H1 (cell line): ENCODE results near the gene FIGNL1. TPM values are rescaled to one million over a fixed set of nuclear protein-coding genes. Genes with fewer than 3 reads are reported as not detected.

ENCODE experiments used
- CTCF ChIA-PET: fragments of 300-600 bp; sonication (Branson Sonifier 250); formaldehyde crosslinking; loops from one replicate; lab custom pipeline; 2021; ENCODE audit not compliant: partially characterized antibody; lab: Charles Lee
- POLR2A ChIA-PET: fragments of 300-600 bp; sonication (Branson Sonifier 250); formaldehyde crosslinking; loops from one replicate; lab custom pipeline; 2021; ENCODE audit warnings: inconsistent platforms; ENCODE audit not compliant: partially characterized antibody; lab: Charles Lee
- DNase-seq, 2 experiments: peaks; one replicate each; pipeline versions ENCODE4 v3.0.0 to v3.0.0-alpha.2; 2010 to 2022; ENCODE audit warnings: low spot score in 2 of 2, low read depth in 1 of 2, mixed read lengths in 1 of 2
- FAIRE-seq: peaks from 2 replicates; lab custom pipeline; 2011; peaks lifted over from hg19 to GRCh38; lab: Jason Lieb, UNC
- H2AFZ ChIP-seq: 2 replicates; pipeline ENCODE4 v1.8.1; 2012; ENCODE audit warnings: low read length, inconsistent platforms
- H2AK5ac ChIP-seq: 2 replicates; pipeline ENCODE4 v1.6.1; 2013; ENCODE audit warnings: low read depth, low read length
- H2BK120ac ChIP-seq: replicated peaks from 2 replicates; pipeline ENCODE3; 2013; ENCODE audit warnings: low read depth, low read length, inconsistent platforms
- H2BK12ac ChIP-seq: 2 replicates; pipeline ENCODE4 v1.6.1; 2013; ENCODE audit warnings: low read depth, low read length
- H2BK15ac ChIP-seq: 2 replicates; pipeline ENCODE4 v1.6.1; 2013; ENCODE audit warnings: low read length
- H2BK20ac ChIP-seq: 2 replicates; pipeline ENCODE4 v1.6.1; 2013; ENCODE audit warnings: low read length
- H2BK5ac ChIP-seq: 2 replicates; pipeline ENCODE4 v1.6.1; 2013; ENCODE audit warnings: low read depth, low read length
- H3K14ac ChIP-seq: 2 replicates; pipeline ENCODE4 v1.6.1; 2013; ENCODE audit warnings: inconsistent platforms; ENCODE audit not compliant: insufficient read length
- H3K18ac ChIP-seq: 2 replicates; pipeline ENCODE4 v1.6.1; 2013; ENCODE audit warnings: low read length; ENCODE audit errors: extremely low read depth
- H3K23ac ChIP-seq: 2 replicates; pipeline ENCODE4 v1.6.1; 2013; ENCODE audit warnings: inconsistent platforms; ENCODE audit not compliant: insufficient read length
- H3K23me2 ChIP-seq: 2 replicates; pipeline ENCODE4 v1.6.1; 2013; ENCODE audit warnings: low read depth, low read length
- H3K27ac ChIP-seq: 2 replicates; pipeline ENCODE4 v1.6.1; 2011; ENCODE audit warnings: low read depth, low read length, inconsistent platforms
- H3K27me3 ChIP-seq, 4 experiments: replicated peaks in 1 of 4; 1 replicate in 1 of 4; 2 replicates in 3 of 4; pipeline versions ENCODE4 v1.6.1 to v1.8.1; 2011 to 2013; ENCODE audit warnings: low read length in 3 of 4, mild to moderate bottlenecking in 3 of 4, inconsistent platforms in 2 of 4, mixed read lengths in 2 of 4, moderate library complexity in 1 of 4; ENCODE audit not compliant: control insufficient read depth in 3 of 4, insufficient read depth in 3 of 4; ENCODE audit errors: extremely low read depth in 1 of 4
- H3K36me3 ChIP-seq, 4 experiments: 2 replicates each; pipeline versions ENCODE4 v1.6.1 to v1.8.1; 2011 to 2013; ENCODE audit warnings: mild to moderate bottlenecking in 4 of 4, low read length in 3 of 4, moderate library complexity in 2 of 4, control low read depth in 1 of 4, inconsistent platforms in 1 of 4; ENCODE audit not compliant: insufficient read depth in 4 of 4, control insufficient read depth in 2 of 4
- H3K4ac ChIP-seq: replicated peaks from 2 replicates; pipeline ENCODE3; 2013; ENCODE audit warnings: low read length, low read depth, mixed read lengths, inconsistent platforms; ENCODE audit not compliant: insufficient read length
- H3K4me1 ChIP-seq, 4 experiments: replicated peaks in 1 of 4; 1 replicate in 1 of 4; 2 replicates in 3 of 4; pipeline versions ENCODE4 v1.6.1 to v1.8.1; 2011 to 2013; ENCODE audit warnings: low read length in 3 of 4, inconsistent platforms in 2 of 4, mixed read lengths in 1 of 4; ENCODE audit not compliant: insufficient read depth in 4 of 4, control insufficient read depth in 3 of 4
- H3K4me2 ChIP-seq, 2 experiments: 2 replicates each; pipeline versions ENCODE4 v1.6.1 to v1.8.1; 2011 to 2013; ENCODE audit warnings: low read depth in 2 of 2, low read length in 2 of 2, control low read depth in 1 of 2, inconsistent platforms in 1 of 2, mild to moderate bottlenecking in 1 of 2; ENCODE audit not compliant: insufficient read depth in 1 of 2
- H3K4me3 ChIP-seq, 4 experiments: fragments of 200-600, 300-600 bp in 1 of 4; sonication (generic), shearing (Covaris generic), sonication (Bioruptor Twin) in 1 of 4; 2 replicates each; pipeline versions ENCODE4 v1.5.1 to v1.8.1; 2011 to 2016; ENCODE audit warnings: low read length in 4 of 4, low read depth in 3 of 4, control low read depth in 2 of 4, inconsistent platforms in 2 of 4, mild to moderate bottlenecking in 2 of 4, mixed read lengths in 1 of 4, moderate library complexity in 1 of 4; ENCODE audit not compliant: insufficient read depth in 2 of 4; ENCODE audit errors: extremely low read depth in 1 of 4
- H3K56ac ChIP-seq: replicated peaks from 2 replicates; pipeline ENCODE3; 2013; ENCODE audit warnings: low read depth, mild to moderate bottlenecking, mixed read lengths, low read length, inconsistent platforms; ENCODE audit not compliant: insufficient read length
- H3K79me1 ChIP-seq: 2 replicates; pipeline ENCODE4 v1.6.1; 2013; ENCODE audit warnings: low read depth, low read length, control low read depth
- H3K79me2 ChIP-seq, 2 experiments: 2 replicates each; pipeline versions ENCODE4 v1.6.1 to v1.8.1; 2012 to 2013; ENCODE audit warnings: low read length in 2 of 2, mild to moderate bottlenecking in 2 of 2, inconsistent platforms in 1 of 2; ENCODE audit not compliant: insufficient read depth in 2 of 2, control insufficient read depth in 1 of 2
- H3K9ac ChIP-seq, 4 experiments: replicated peaks in 1 of 4; 1 replicate in 1 of 4; 2 replicates in 3 of 4; pipeline versions ENCODE4 v1.6.1 to v1.8.1; 2011 to 2013; ENCODE audit warnings: low read depth in 3 of 4, low read length in 3 of 4, control low read depth in 2 of 4, mild to moderate bottlenecking in 2 of 4, moderate library complexity in 2 of 4, inconsistent platforms in 1 of 4; ENCODE audit errors: extremely low read depth in 1 of 4
- H3K9me3 ChIP-seq, 2 experiments: 2 replicates each; pipeline versions ENCODE4 v1.6.1 to v1.8.1; 2012 to 2013; ENCODE audit warnings: mild to moderate bottlenecking in 2 of 2, moderate library complexity in 2 of 2, control low read depth in 1 of 2, inconsistent platforms in 1 of 2, low read depth in 1 of 2, low read length in 1 of 2, mixed read lengths in 1 of 2; ENCODE audit not compliant: insufficient read depth in 2 of 2
- H4K20me1 ChIP-seq, 2 experiments: replicated peaks in 1 of 2; 2 replicates each; pipeline versions ENCODE3 to v1.8.1; 2011 to 2013; ENCODE audit warnings: inconsistent platforms in 2 of 2, low read length in 2 of 2, mild to moderate bottlenecking in 1 of 2; ENCODE audit not compliant: insufficient read depth in 2 of 2, control insufficient read depth in 1 of 2
- H4K5ac ChIP-seq: 2 replicates; pipeline ENCODE4 v1.6.1; 2013; ENCODE audit warnings: low read length, low read depth, mixed read lengths, inconsistent platforms; ENCODE audit not compliant: insufficient read length
- H4K8ac ChIP-seq: 2 replicates; pipeline ENCODE4 v1.8.0; 2013; ENCODE audit warnings: mild to moderate bottlenecking, moderate library complexity, low read length, inconsistent platforms; ENCODE audit not compliant: insufficient read depth; ENCODE audit errors: extremely low read depth
- H4K91ac ChIP-seq: replicated peaks from 2 replicates; pipeline ENCODE3; 2013; ENCODE audit warnings: low read length, mixed read lengths, inconsistent platforms; ENCODE audit not compliant: insufficient read length
- SP4 ChIP-seq: IDR thresholded peaks from 2 replicates; pipeline ENCODE4 v1.6.1; 2012; ENCODE audit warnings: low read length, inconsistent platforms
- WGBS, 2 experiments: shearing (Covaris generic) in 1 of 2; methylation state at CpG; one replicate each; pipeline versions ENCODE4 v1.1.6 to v1.1.7; 2013 to 2015; ENCODE audit warnings: low lambda C conversion rate in 2 of 2, mixed read lengths in 2 of 2, inconsistent platforms in 1 of 2, low coverage in 1 of 2, missing lambda C conversion rate in 1 of 2; ENCODE audit not compliant: insufficient replicate concordance in 2 of 2, insufficient coverage in 1 of 2, insufficient read length in 1 of 2; ENCODE audit errors: extremely low coverage in 1 of 2, missing lambda C conversion rate in 1 of 2; 5-methylcytosine and 5-hydroxymethylcytosine counted together
- polyA plus RNA-seq, 7 experiments: library from polyadenylated mRNA; depleted of rRNA in 3 of 7; stranded (reverse) in 5 of 7; unstranded in 2 of 7; fragments of >200 nt in 5 of 7; fragments of 200-250 nt in 2 of 7; gene quantifications; 1 replicate in 5 of 7; 2 replicates in 1 of 7; 4 replicates in 1 of 7; pipeline versions ENCODE4 v1.2.1 to v1.2.3, GENCODE V29; 2011 to 2013; ENCODE audit warnings: missing spikeins in 2 of 7, mixed read lengths in 2 of 7
- total RNA-seq: library from RNA; stranded (reverse); fragmentation: NEBNext Ultra II Directional; extraction: Animal tissue kit (Norgen Biotek cat#: 25700); gene quantifications from 2 replicates; pipeline ENCODE4 v1.2.1, GENCODE V29; 2021

The FIGNL1 gene
- total and polyA plus RNA-seq, 2 of the 8 experiments (the other 6 are each of a cell fraction or from before 2014, with no cell fraction given): 6.5 to 9.9 TPM

GRCh38 chr7:50495746-50496145 lies 45.6 kb upstream of the FIGNL1 start:
- no peak overlapping the region for H3K4ac ChIP-seq
- no peak overlapping the region for H3K9ac ChIP-seq
- no peaks in the 10 kb centered on the region for H4K20me1 ChIP-seq
- no peak overlapping the region for H3K18ac ChIP-seq
- no peak overlapping the region for H4K8ac ChIP-seq
- no peak for TF ChIP-seq SP4
- no peak overlapping the region for H3K23ac ChIP-seq
- no peaks in the 10 kb centered on the region for H3K27me3 ChIP-seq
- H3K4me1 ChIP-seq: no peaks in the 10 kb centered on the region
- H2BK20ac ChIP-seq: no peak overlapping the region
- H3K4me2 ChIP-seq: no peak overlapping the region
- no peak overlapping the region for H2BK15ac ChIP-seq
- no peak for DNase-seq
- H3K14ac ChIP-seq: no peak overlapping the region
- H3K79me2 ChIP-seq: no peaks in the 10 kb centered on the region
- ChIA-PET CTCF (interaction anchor here (0.7 to 1.3 kb wide), 3 partner anchors 9 to 91 kb away, joined by 3 to 4 read pairs (median 3); no protein-coding TSS in a partner anchor), POLR2A (no interaction called here)
- WGBS, 2 experiments: 78% methylated on average over 3 of the region's 3 CpGs; no CpG with 5 or more reads in 1 of the 2 experiments
- no peak overlapping the region for H2BK12ac ChIP-seq
- H2BK5ac ChIP-seq: no peak overlapping the region
- H4K91ac ChIP-seq: no peak overlapping the region
- H4K5ac ChIP-seq: no peak overlapping the region
- no peaks in the 10 kb centered on the region for H3K23me2 ChIP-seq
- no peak overlapping the region for H2AFZ ChIP-seq
- H3K9me3 ChIP-seq: no peaks in the 10 kb centered on the region
- FAIRE-seq: no peak
- no peaks in the 10 kb centered on the region for H3K79me1 ChIP-seq
- H2AK5ac ChIP-seq: no peak overlapping the region
- H3K27ac ChIP-seq: no peak overlapping the region
- no peak overlapping the region for H3K4me3 ChIP-seq
- no peak overlapping the region for H2BK120ac ChIP-seq
- H3K56ac ChIP-seq: no peak overlapping the region
- H3K36me3 ChIP-seq: no peaks in the 10 kb centered on the region
